A673 (cell line): ENCODE data around the gene STMP1. TPM values are rescaled to one million over a fixed set of nuclear protein-coding genes. Genes with fewer than 3 reads are reported as not detected.

Experiments
- BruUV-seq: library from RNA; stranded (reverse); fragments of 400-500 nt; replicated peaks from 2 replicates; lab custom pipeline; 2021; lab: Mats Ljungman, UMichigan
- CTCF ChIA-PET: fragments of 300-600 bp; sonication (Branson Sonifier 250); formaldehyde crosslinking; loops from one replicate; lab custom pipeline; 2022; ENCODE audit warnings: antibody characterized with exemption; lab: Charles Lee
- POLR2A ChIA-PET: fragments of 300-600 bp; sonication (Branson Sonifier 250); formaldehyde crosslinking; loops from one replicate; lab custom pipeline; 2022; ENCODE audit warnings: antibody characterized with exemption; ENCODE audit not compliant: low non-redundant PET; lab: Charles Lee
- DNase-seq: peaks from one replicate; pipeline ENCODE4 v3.0.0-alpha.2; 2015; ENCODE audit warnings: low spot score
- H3K27ac ChIP-seq: fragments of 200-600 bp; sonication (generic); 2 replicates; pipeline ENCODE4 v1.5.1; 2016; ENCODE audit warnings: mixed run types, low read depth, mild to moderate bottlenecking, mixed read lengths, antibody characterized with exemption, low read length; ENCODE audit not compliant: poor library complexity, severe bottlenecking
- H3K27me3 ChIP-seq: fragments of 200-600 bp; sonication (generic); replicated peaks from 2 replicates; pipeline ENCODE4 v1.6.1; 2017; ENCODE audit warnings: mixed run types, low read depth, mild to moderate bottlenecking, mixed read lengths, antibody characterized with exemption, low read length; ENCODE audit not compliant: insufficient read depth, poor library complexity
- H3K36me3 ChIP-seq: fragments of 200-600 bp; sonication (generic); 2 replicates; pipeline ENCODE4 v1.6.1; 2016; ENCODE audit warnings: mixed run types, mild to moderate bottlenecking, mixed read lengths, antibody characterized with exemption, low read length; ENCODE audit not compliant: insufficient read depth, poor library complexity, severe bottlenecking
- H3K4me1 ChIP-seq: fragments of 200-600 bp; sonication (generic); 2 replicates; pipeline ENCODE4 v1.6.1; 2017; ENCODE audit warnings: mixed run types, mild to moderate bottlenecking, mixed read lengths, antibody characterized with exemption, low read length; ENCODE audit not compliant: insufficient read depth, poor library complexity, severe bottlenecking
- H3K4me3 ChIP-seq: fragments of 200-600 bp; sonication (generic); 2 replicates; pipeline ENCODE4 v1.5.1; 2016; ENCODE audit warnings: low read depth, mixed run types, mild to moderate bottlenecking, mixed read lengths, low read length; ENCODE audit not compliant: poor library complexity, severe bottlenecking
- H3K9me3 ChIP-seq: fragments of 200-600 bp; sonication (generic); 2 replicates; pipeline ENCODE4 v1.6.1; 2016; ENCODE audit warnings: mixed run types, low read depth, mild to moderate bottlenecking, mixed read lengths, antibody characterized with exemption, low read length; ENCODE audit not compliant: poor library complexity, severe bottlenecking
- CTCF ChIP-seq: fragments of 300-800, 200-600 bp; sonication (generic); conservative IDR thresholded peaks from 2 replicates; pipeline ENCODE4 v1.5.1; 2017; ENCODE audit warnings: low read depth, mild to moderate bottlenecking, antibody characterized with exemption, low read length, moderate library complexity, mixed read lengths
- EZH2 ChIP-seq: fragments of 200-600 bp; sonication (generic); IDR thresholded peaks from 2 replicates; pipeline ENCODE4 v1.6.1; 2017; ENCODE audit warnings: borderline replicate concordance, low read depth, mild to moderate bottlenecking, mixed read lengths, antibody characterized with exemption, low read length; ENCODE audit not compliant: poor library complexity, severe bottlenecking
- intact Hi-C: fragments of 100-400 bp; cut with micrococcal nuclease; formaldehyde crosslinking; loops from one replicate; pipeline ENCODE4 v1.10.0; 2022; ENCODE audit not compliant: unreplicated experiment
- total RNA-seq: library from RNA; stranded (reverse); gene quantifications from 2 replicates; pipeline ENCODE4 v1.2.3, GENCODE V29; 2021

Gene STMP1
- total RNA-seq, 1 experiment from 2014 or later: 33.4 TPM

GRCh38 chr7:135682191-135682590 is 19.9 kb downstream of the STMP1 start:
- Histone ChIP-seq H3K27ac (no peak overlapping the region), H3K9me3 (no peaks in the 10 kb centered on the region), H3K4me3 (no peak overlapping the region), H3K36me3 (no peaks in the 10 kb centered on the region), H3K27me3 (no peaks in the 10 kb centered on the region), H3K4me1 (no peaks in the 10 kb centered on the region)
- no peak for TF ChIP-seq EZH2
- no peak for TF ChIP-seq CTCF
- intact Hi-C loops: no loop called here
- DNase-seq: no peak
- CTCF ChIA-PET: no interaction called here
- POLR2A ChIA-PET: no interaction called here
- no TSS peak for BruUV-seq

- no peaks in the 10 kb centered on the region for H3K4me1 ChIP-seq
- intact Hi-C loops: no loop called here
- no peaks in the 10 kb centered on the region for H3K27me3 ChIP-seq
- BruUV-seq: no TSS peak
- no peaks in the 10 kb centered on the region for H3K9me3 ChIP-seq
- ChIA-PET CTCF (no interaction called here), POLR2A (no interaction called here)
- no peak for TF ChIP-seq EZH2
- TF ChIP-seq CTCF: no peak
- H3K4me3 ChIP-seq: no peak overlapping the region
- no peaks in the 10 kb centered on the region for H3K36me3 ChIP-seq
- no peak for DNase-seq
- no peak overlapping the region for H3K27ac ChIP-seq
Measured at GRCh38 chr7:135683609-135684008, 21.3 kb downstream of the STMP1 start.

GRCh38 chr7:135684136-135684535 is 21.8 kb downstream of the STMP1 start:
- BruUV-seq: no TSS peak
- Histone ChIP-seq H3K4me1 (no peaks in the 10 kb centered on the region), H3K9me3 (no peaks in the 10 kb centered on the region), H3K27me3 (no peaks in the 10 kb centered on the region), H3K27ac (no peak overlapping the region), H3K36me3 (no peaks in the 10 kb centered on the region), H3K4me3 (no peak overlapping the region)
- intact Hi-C loops: no loop called here
- POLR2A ChIA-PET: no interaction called here
- TF ChIP-seq CTCF: no peak
- TF ChIP-seq EZH2: no peak
- no peak for DNase-seq
- CTCF ChIA-PET: interaction anchor here (1.5 kb wide), 1 partner anchor 11 kb away, joined by 3 read pairs; no protein-coding TSS in a partner anchor
